Endothelial cell of umbilical vein (primary cell): ENCODE results near the gene GRID1. TPM values are rescaled to one million over a fixed set of nuclear protein-coding genes. Genes with fewer than 3 reads are reported as not detected.

Experiments
- BruUV-seq: library from RNA; stranded (reverse); fragments of 400-500 nt; replicated peaks from 2 replicates; lab custom pipeline; 2021; lab: Mats Ljungman, UMichigan
- CTCF ChIA-PET: fragments of 300-600, 350-600 bp; sonication (Branson Sonifier 250); formaldehyde crosslinking; loops from one replicate; lab custom pipeline; 2021; ENCODE audit warnings: antibody characterized with exemption, inconsistent platforms; lab: Charles Lee
- POLR2A ChIA-PET: fragments of 300-600, 350-600 bp; sonication (Branson Sonifier 250); formaldehyde crosslinking; loops from one replicate; lab custom pipeline; 2021; ENCODE audit warnings: antibody characterized with exemption, inconsistent platforms; lab: Charles Lee
- DNase-seq: peaks from one replicate; pipeline ENCODE4 v3.0.0-alpha.2; 2011; ENCODE audit warnings: low read depth, low spot score
- FAIRE-seq: peaks from 2 replicates; lab custom pipeline; 2011; peaks lifted over from hg19 to GRCh38; lab: Jason Lieb, UNC
- H2AFZ ChIP-seq: 2 replicates; pipeline ENCODE4 v1.6.0; 2012; ENCODE audit warnings: low read depth, low read length, control low read depth, inconsistent platforms
- H3K27ac ChIP-seq: 2 replicates; pipeline ENCODE4 v1.5.1; 2011; ENCODE audit warnings: low read depth, mild to moderate bottlenecking, control low read depth, low read length, moderate library complexity; ENCODE audit not compliant: insufficient read depth
- H3K27me3 ChIP-seq, 2 experiments: 2 replicates each; pipeline versions ENCODE4 v1.6.0 to v1.6.1; 2011; ENCODE audit warnings: low read length in 2 of 2, mixed read lengths in 1 of 2; ENCODE audit not compliant: control insufficient read depth in 2 of 2, insufficient read depth in 2 of 2
- H3K36me3 ChIP-seq, 2 experiments: 2 replicates in 1 of 2; 3 replicates in 1 of 2; pipeline ENCODE4 v1.5.1; 2011; ENCODE audit warnings: low read length in 2 of 2, mild to moderate bottlenecking in 1 of 2, moderate library complexity in 1 of 2; ENCODE audit not compliant: control insufficient read depth in 2 of 2, insufficient read depth in 2 of 2; ENCODE audit errors: extremely low read depth in 1 of 2
- H3K4me1 ChIP-seq: 3 replicates; pipeline ENCODE4 v1.5.1; 2011; ENCODE audit warnings: mild to moderate bottlenecking, low read length; ENCODE audit not compliant: control insufficient read depth, insufficient read depth; ENCODE audit errors: extremely low read depth
- H3K4me2 ChIP-seq: 2 replicates; pipeline ENCODE4 v1.6.1; 2011; ENCODE audit warnings: low read length, control low read depth, mixed read lengths; ENCODE audit not compliant: insufficient read depth
- H3K4me3 ChIP-seq, 3 experiments: fragments of 200-600 bp in 1 of 3; sonication (generic), shearing (Covaris generic) in 1 of 3; replicated peaks in 1 of 3; 2 replicates each; pipeline ENCODE4 v1.5.1; 2011 to 2016; ENCODE audit warnings: control low read depth in 3 of 3, low read length in 3 of 3, mild to moderate bottlenecking in 2 of 3, inconsistent platforms in 1 of 3, low read depth in 1 of 3, moderate library complexity in 1 of 3; ENCODE audit not compliant: insufficient read depth in 1 of 3
- H3K79me2 ChIP-seq: 2 replicates; pipeline ENCODE4 v1.6.0; 2012; ENCODE audit warnings: low read length, inconsistent platforms; ENCODE audit not compliant: control insufficient read depth, insufficient read depth
- H3K9ac ChIP-seq: replicated peaks from 2 replicates; pipeline ENCODE3; 2011; ENCODE audit warnings: low read length, control low read depth; ENCODE audit not compliant: insufficient read depth; ENCODE audit errors: extremely low read depth
- H3K9me1 ChIP-seq: replicated peaks from 3 replicates; pipeline ENCODE4 v1.6.0; 2011; ENCODE audit warnings: mild to moderate bottlenecking, low read length; ENCODE audit not compliant: control insufficient read depth, insufficient read depth; ENCODE audit errors: extremely low read depth
- H3K9me3 ChIP-seq: replicated peaks from 2 replicates; pipeline ENCODE4 v1.5.1; 2012; ENCODE audit warnings: low read length, inconsistent platforms; ENCODE audit not compliant: control insufficient read depth, insufficient read depth
- H4K20me1 ChIP-seq: replicated peaks from 2 replicates; pipeline ENCODE3; 2011; ENCODE audit warnings: mild to moderate bottlenecking, low read length; ENCODE audit not compliant: control insufficient read depth, insufficient read depth; ENCODE audit errors: extremely low read depth
- EZH2 ChIP-seq: IDR thresholded peaks from 2 replicates; pipeline ENCODE4 v1.6.1; 2012; ENCODE audit warnings: borderline replicate concordance, low read depth, mild to moderate bottlenecking, moderate library complexity, low read length, inconsistent platforms; ENCODE audit not compliant: severe bottlenecking
- FOS ChIP-seq: IDR thresholded peaks from 2 replicates; pipeline ENCODE4 v1.6.1; 2011; ENCODE audit warnings: mild to moderate bottlenecking, low read length, moderate library complexity, borderline replicate concordance; ENCODE audit not compliant: insufficient read depth
- GATA2 ChIP-seq: IDR thresholded peaks from 2 replicates; pipeline ENCODE4 v1.7.0; 2011; ENCODE audit warnings: low read depth, mild to moderate bottlenecking, moderate library complexity, mixed read lengths, low read length; ENCODE audit not compliant: insufficient read length, insufficient read depth
- JUN ChIP-seq: IDR thresholded peaks from 2 replicates; pipeline ENCODE4 v1.6.1; 2011; ENCODE audit warnings: borderline replicate concordance, low read depth; ENCODE audit not compliant: insufficient read length, insufficient read depth
- MYC ChIP-seq: IDR thresholded peaks from one replicate; pipeline ENCODE4 v1.6.1; 2011; ENCODE audit warnings: mild to moderate bottlenecking, low read depth, low read length
- POLR2A ChIP-seq: IDR thresholded peaks from 2 replicates; pipeline ENCODE4 v1.6.1; 2012; ENCODE audit warnings: low read depth, mild to moderate bottlenecking, control low read depth, low read length
- POLR2AphosphoS5 ChIP-seq: IDR thresholded peaks from 2 replicates; pipeline ENCODE4 v1.6.1; 2012; ENCODE audit warnings: low read depth, mild to moderate bottlenecking, control low read depth, low read length, moderate library complexity; ENCODE audit not compliant: insufficient read depth
- dilution Hi-C: fragments of 300-500 bp; cut with MboI; formaldehyde crosslinking; loops from one replicate; pipeline ENCODE4 v1.15.0; 2019; ENCODE audit warnings: low sequenced_read_pairs; ENCODE audit not compliant: extremely low pct_ligation_motif_present
- intact Hi-C: fragments of 100-400 bp; cut with micrococcal nuclease; formaldehyde crosslinking; loops from one replicate; pipeline ENCODE4 v1.10.0; 2022
- polyA plus RNA-seq, 4 experiments: library from polyadenylated mRNA; depleted of rRNA in 3 of 4; stranded (reverse) in 3 of 4; unstranded in 1 of 4; fragments of >200 nt; gene quantifications; 2 replicates each; pipeline versions ENCODE4 v1.2.1 to v1.2.3, GENCODE V29; 2011 to 2012; ENCODE audit warnings: missing spikeins in 1 of 4
- total RNA-seq: library from RNA; stranded (reverse); gene quantifications from 2 replicates; pipeline ENCODE4 v1.2.3, GENCODE V29; 2021
- TF ChIP-seq, protein P1 (sequence below), 2 donors: IDR thresholded peaks; 1 replicate in 1 of 2; 2 replicates in 1 of 2; pipeline ENCODE4 v1.5.1; 2011; ENCODE audit warnings: low read length in 2 of 2, mild to moderate bottlenecking in 2 of 2, moderate library complexity in 2 of 2, control low read depth in 1 of 2, inconsistent platforms in 1 of 2, low read depth in 1 of 2; ENCODE audit not compliant: insufficient read depth in 1 of 2; ENCODE audit errors: extremely low read depth in 1 of 2
- TF ChIP-seq, protein P2 (sequence below): IDR thresholded peaks from 2 replicates; pipeline ENCODE4 v1.6.1; 2011; ENCODE audit not compliant: insufficient read depth, insufficient read length

The GRID1 gene
- total and polyA plus RNA-seq, 2 donors (not counting 3 experiments of a cell fraction or from before 2014, with no cell fraction given) = not detected

DNA sequence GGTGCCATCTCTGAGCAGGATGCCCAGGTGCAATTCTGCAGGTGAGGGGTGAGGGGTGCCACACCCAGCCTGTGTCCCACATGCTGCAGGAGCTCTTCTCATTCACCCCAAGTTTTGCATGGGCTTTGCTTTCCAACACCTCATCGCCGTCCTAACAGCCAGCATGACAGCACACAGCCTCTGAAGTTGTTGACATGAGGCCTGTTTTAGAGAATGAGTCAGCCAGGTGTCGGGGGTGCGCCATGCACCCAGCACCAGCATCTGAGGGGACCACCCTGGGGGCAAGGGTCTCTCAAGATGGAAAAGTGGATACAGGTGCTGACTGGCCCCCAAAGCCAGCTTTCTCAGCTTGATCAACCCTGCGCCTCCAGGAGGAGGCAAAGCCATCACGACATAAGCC is 146.0 kb downstream of the GRID1 start:
- Histone ChIP-seq H4K20me1 (no peaks in the 10 kb centered on the region), H2AFZ (no peak overlapping the region), H3K9me3 (no peaks in the 10 kb centered on the region), H3K9me1 (no peaks in the 10 kb centered on the region), H3K79me2 (no peaks in the 10 kb centered on the region), H3K4me1 (no peaks in the 10 kb centered on the region), H3K36me3 (no peaks in the 10 kb centered on the region), H3K4me2 (no peak overlapping the region), H3K27ac (no peak overlapping the region), H3K4me3 (no peak overlapping the region), H3K27me3 (no peaks in the 10 kb centered on the region), H3K9ac (no peak overlapping the region)
- no peak for FAIRE-seq
- CTCF ChIA-PET = no interaction called here
- BruUV-seq = no TSS peak
- intact Hi-C loops (no loop called here), dilution Hi-C loops (no loop called here)
- no peak for DNase-seq
- POLR2A ChIA-PET = no interaction called here
- TF ChIP-seq POLR2AphosphoS5 = no peak
- TF ChIP-seq, protein P1, sequence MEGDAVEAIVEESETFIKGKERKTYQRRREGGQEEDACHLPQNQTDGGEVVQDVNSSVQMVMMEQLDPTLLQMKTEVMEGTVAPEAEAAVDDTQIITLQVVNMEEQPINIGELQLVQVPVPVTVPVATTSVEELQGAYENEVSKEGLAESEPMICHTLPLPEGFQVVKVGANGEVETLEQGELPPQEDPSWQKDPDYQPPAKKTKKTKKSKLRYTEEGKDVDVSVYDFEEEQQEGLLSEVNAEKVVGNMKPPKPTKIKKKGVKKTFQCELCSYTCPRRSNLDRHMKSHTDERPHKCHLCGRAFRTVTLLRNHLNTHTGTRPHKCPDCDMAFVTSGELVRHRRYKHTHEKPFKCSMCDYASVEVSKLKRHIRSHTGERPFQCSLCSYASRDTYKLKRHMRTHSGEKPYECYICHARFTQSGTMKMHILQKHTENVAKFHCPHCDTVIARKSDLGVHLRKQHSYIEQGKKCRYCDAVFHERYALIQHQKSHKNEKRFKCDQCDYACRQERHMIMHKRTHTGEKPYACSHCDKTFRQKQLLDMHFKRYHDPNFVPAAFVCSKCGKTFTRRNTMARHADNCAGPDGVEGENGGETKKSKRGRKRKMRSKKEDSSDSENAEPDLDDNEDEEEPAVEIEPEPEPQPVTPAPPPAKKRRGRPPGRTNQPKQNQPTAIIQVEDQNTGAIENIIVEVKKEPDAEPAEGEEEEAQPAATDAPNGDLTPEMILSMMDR (IDR thresholded peaks at IDR 0.05; ENCODE audit: extremely low read depth in 1 of 2, insufficient read depth in 1 of 2, low read depth in 1 of 2, low read length in 2 of 2) = no peak
- TF ChIP-seq FOS = no peak
- no peak for TF ChIP-seq MYC
- TF ChIP-seq EZH2 = no peak
- TF ChIP-seq, protein P2, sequence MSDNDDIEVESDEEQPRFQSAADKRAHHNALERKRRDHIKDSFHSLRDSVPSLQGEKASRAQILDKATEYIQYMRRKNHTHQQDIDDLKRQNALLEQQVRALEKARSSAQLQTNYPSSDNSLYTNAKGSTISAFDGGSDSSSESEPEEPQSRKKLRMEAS = no peak
- TF ChIP-seq POLR2A = no peak
- no peak for TF ChIP-seq GATA2
- TF ChIP-seq JUN = no peak
